Measurements from ENCODE around the gene PIP4K2B. TPM values are rescaled to one million over a fixed set of nuclear protein-coding genes. Genes with fewer than 3 reads are reported as not detected.

PIP4K2B gene
- total RNA-seq, 1 donor from 2014 or later: 42.3 TPM

DNA sequence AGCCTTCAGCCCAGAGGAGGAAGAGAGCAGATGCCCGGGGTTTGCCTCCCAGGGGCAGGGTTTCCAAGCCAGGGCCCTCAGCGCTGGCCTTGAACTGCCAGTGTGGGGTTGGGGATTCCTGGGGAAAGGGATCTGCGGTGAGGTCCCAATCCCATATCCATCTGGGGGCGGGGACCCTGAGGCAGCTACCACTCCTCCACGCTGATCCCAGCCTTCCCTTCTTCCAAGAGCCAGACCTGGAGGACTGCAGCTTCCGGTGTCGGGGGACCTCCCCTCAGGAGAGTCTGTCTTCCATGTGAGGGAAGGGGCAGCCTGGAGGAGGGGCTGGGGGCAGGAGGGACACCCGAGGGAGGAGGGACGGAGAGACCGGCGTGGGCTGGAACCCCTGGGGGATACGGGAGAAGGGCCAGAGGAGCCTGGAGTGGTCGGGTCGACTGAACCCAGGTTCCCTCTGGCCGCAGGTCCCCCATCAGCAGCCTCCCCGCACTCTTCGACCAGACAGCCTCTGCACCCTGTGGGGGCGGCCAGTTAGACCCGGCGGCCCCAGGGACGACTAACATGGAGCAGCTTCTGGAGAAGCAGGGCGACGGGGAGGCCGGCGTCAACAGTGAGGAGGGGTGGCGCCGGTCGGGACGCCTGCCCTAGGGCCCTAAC lies 79.9 kb downstream of the PIP4K2B start:
- intact Hi-C loops (cut with micrococcal nuclease): no loop called here
- ATAC-seq (no peak), DNase-seq (no peak)

DNA sequence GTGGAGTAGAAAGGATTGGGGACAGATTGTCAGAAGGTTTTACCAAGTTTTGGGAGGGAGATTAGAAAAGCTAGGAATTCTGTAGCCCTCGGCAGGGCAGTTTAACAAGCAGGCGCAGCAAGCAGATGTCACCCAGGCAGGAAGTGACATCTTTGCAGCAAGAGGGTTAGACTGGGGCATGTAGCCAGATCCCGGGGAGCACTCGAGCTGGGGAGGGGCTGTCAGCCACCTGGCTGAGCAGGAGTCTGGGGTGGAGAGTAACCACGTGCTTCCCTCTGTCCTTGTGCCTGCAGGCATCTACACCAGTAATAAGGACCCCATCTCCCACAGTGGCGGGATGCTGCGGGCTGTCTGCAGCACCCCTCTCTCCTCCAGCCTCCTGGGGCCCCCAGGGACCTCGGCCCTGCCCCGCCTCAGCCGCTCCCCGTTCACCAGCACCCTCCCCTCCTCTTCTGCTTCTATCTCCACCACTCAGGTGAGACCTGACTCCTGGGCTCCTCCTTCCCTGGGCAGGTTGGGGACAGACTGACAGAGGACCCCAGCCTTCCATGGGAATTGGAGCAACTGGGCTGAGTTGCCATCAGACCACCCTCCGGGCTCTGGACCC lies 82.1 kb downstream of the PIP4K2B start:
- DNase-seq (no peak), ATAC-seq (no peak)
- intact Hi-C loops (cut with micrococcal nuclease): no loop called here

DNA sequence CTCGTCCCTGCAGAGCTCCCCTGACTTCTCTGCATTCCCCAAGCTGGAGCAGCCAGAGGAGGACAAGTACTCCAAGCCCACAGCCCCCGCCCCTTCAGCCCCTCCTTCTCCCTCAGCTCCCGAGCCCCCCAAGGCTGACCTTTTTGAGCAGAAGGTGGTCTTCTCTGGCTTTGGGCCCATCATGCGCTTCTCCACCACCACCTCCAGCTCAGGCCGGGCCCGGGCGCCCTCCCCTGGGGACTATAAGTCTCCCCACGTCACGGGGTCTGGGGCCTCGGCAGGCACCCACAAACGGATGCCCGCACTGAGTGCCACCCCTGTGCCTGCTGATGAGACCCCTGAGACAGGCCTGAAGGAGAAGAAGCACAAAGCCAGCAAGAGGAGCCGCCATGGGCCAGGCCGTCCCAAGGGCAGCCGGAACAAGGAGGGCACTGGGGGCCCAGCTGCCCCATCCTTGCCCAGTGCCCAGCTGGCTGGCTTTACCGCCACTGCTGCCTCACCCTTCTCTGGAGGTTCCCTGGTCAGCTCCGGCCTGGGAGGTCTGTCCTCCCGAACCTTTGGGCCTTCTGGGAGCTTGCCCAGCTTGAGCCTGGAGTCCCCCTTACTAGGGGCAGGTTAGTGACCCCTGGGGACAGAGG lies 82.9 kb downstream of the PIP4K2B start:
- no peak for ATAC-seq
- DNase-seq: no peak
- intact Hi-C loops (cut with micrococcal nuclease): no loop called here

Small RNA genes lying within 50 kb of the gene (microRNA-seq; reads per million reads assigned to microRNA genes)
- gene MIR4726 (ENCODE audit: borderline number of aligned reads): not detected
- gene MIR4727 (ENCODE audit: borderline number of aligned reads): not detected

Other genes with a start within 250 kb of the PIP4K2B start
- 1.4 TPM for gene SRCIN1, start 193.6 kb downstream of the PIP4K2B start, total RNA-seq
- gene EPOP, start 124.6 kb downstream of the PIP4K2B start, total RNA-seq: 0.57 TPM
- 88.0 TPM for gene MLLT6, start 94.3 kb downstream of the PIP4K2B start, total RNA-seq
- 87.9 TPM for gene CISD3, start 69.2 kb downstream of the PIP4K2B start, total RNA-seq
- 23.8 TPM for gene PCGF2, start 51.2 kb downstream of the PIP4K2B start, total RNA-seq
- 167 TPM for gene PSMB3, start 46.8 kb downstream of the PIP4K2B start, total RNA-seq
- gene CWC25, start 25.8 kb upstream of the PIP4K2B start, total RNA-seq: 10.0 TPM
- 799 TPM for gene RPL23, start 54.2 kb upstream of the PIP4K2B start, total RNA-seq
- gene LASP1, start 70.5 kb upstream of the PIP4K2B start, total RNA-seq: 28.4 TPM
- gene FBXO47, start 167.8 kb upstream of the PIP4K2B start, total RNA-seq: not detected